HEK293 (cell line): Measurements from ENCODE around the gene KLHL12.
A peak's percentile ranks its signal among the peaks of the same experiment; 100 is the strongest.

Source experiments
- CTCF ChIA-PET: fragments of 350-600 bp; formaldehyde crosslinking; extraction: SDS; loops from one replicate; lab custom pipeline; 2021; ENCODE audit warnings: antibody characterized with exemption; lab: Yijun Ruan, JAX
- POLR2A ChIA-PET: fragments of 300-600 bp; formaldehyde crosslinking; extraction: SDS; loops from one replicate; lab custom pipeline; 2020; ENCODE audit warnings: antibody characterized with exemption, inconsistent platforms; lab: Yijun Ruan, JAX
- H3K27ac ChIP-seq: fragments of 200-500 bp; sonication (Bioruptor generic); 2 replicates; pipeline ENCODE4 v1.5.1; 2014; ENCODE audit warnings: low read depth, low read length, control low read depth, inconsistent platforms; ENCODE audit errors: extremely low read depth
- H3K36me3 ChIP-seq, 2 experiments: fragments of 200-500 bp in 1 of 2; sonication (Bioruptor generic) in 1 of 2; 1 replicate in 1 of 2; 2 replicates in 1 of 2; pipeline ENCODE4 v1.5.1; 2014 to 2017; ENCODE audit warnings: inconsistent platforms in 2 of 2, low read length in 2 of 2; ENCODE audit not compliant: control insufficient read depth in 2 of 2, insufficient read depth in 1 of 2
- H3K4me1 ChIP-seq: fragments of 200-500 bp; sonication (Bioruptor generic); 2 replicates; pipeline ENCODE4 v1.5.1; 2014; ENCODE audit warnings: mild to moderate bottlenecking, low read length, inconsistent platforms; ENCODE audit not compliant: control insufficient read depth, insufficient read depth
- H3K4me3 ChIP-seq: 2 replicates; pipeline ENCODE4 v1.5.1; 2011; ENCODE audit warnings: low read depth, mild to moderate bottlenecking, control low read depth, low read length, moderate library complexity
- H3K9me3 ChIP-seq: fragments of 200-500 bp; sonication (Bioruptor generic); 2 replicates; pipeline ENCODE4 v1.5.1; 2014; ENCODE audit warnings: low read depth, low read length, inconsistent platforms; ENCODE audit not compliant: control insufficient read depth, insufficient read depth
- BCL11A ChIP-seq: fragments of 450-650 bp; formaldehyde crosslinking; IDR thresholded peaks from 2 replicates; pipeline ENCODE4 v1.5.1; 2016; ENCODE audit warnings: low read depth, missing biosample characterization, missing genetic modification characterization
- EGR2 ChIP-seq: fragments of 450-650 bp; formaldehyde crosslinking; IDR thresholded peaks from 2 replicates; pipeline ENCODE4 v1.5.1; 2016; ENCODE audit warnings: low read depth, missing biosample characterization, missing genetic modification characterization
- ELK4 ChIP-seq: IDR thresholded peaks from 2 replicates; pipeline ENCODE4 v1.6.1; 2011; ENCODE audit warnings: mild to moderate bottlenecking, low read depth, low read length, borderline replicate concordance
- FEZF1 ChIP-seq: fragments of 450-650 bp; formaldehyde crosslinking; IDR thresholded peaks from 2 replicates; pipeline ENCODE4 v1.5.1; 2016; ENCODE audit warnings: missing biosample characterization, missing genetic modification characterization
- HOXC10 ChIP-seq: sonication (generic); formaldehyde crosslinking; IDR thresholded peaks from 2 replicates; pipeline ENCODE4 v1.8.1; 2023; ENCODE audit warnings: mild to moderate bottlenecking, missing genetic modification reagents
- INSM2 ChIP-seq: fragments of 450-650 bp; formaldehyde crosslinking; IDR thresholded peaks from 2 replicates; pipeline ENCODE4 v1.5.1; 2016; ENCODE audit warnings: missing biosample characterization, missing genetic modification characterization
- KLF10 ChIP-seq: fragments of 450-650 bp; IDR thresholded peaks from 2 replicates; pipeline ENCODE4 v1.5.1; 2018; ENCODE audit warnings: missing biosample characterization, mild to moderate bottlenecking, missing genetic modification characterization
- YY1 ChIP-seq: fragments of 450-650 bp; formaldehyde crosslinking; IDR thresholded peaks from 2 replicates; pipeline ENCODE4 v1.5.1; 2018; ENCODE audit warnings: missing biosample characterization, missing genetic modification characterization
- ZBTB1 ChIP-seq: fragments of 450-650 bp; formaldehyde crosslinking; IDR thresholded peaks from 2 replicates; pipeline ENCODE4 v1.5.1; 2016; ENCODE audit warnings: missing biosample characterization, missing genetic modification characterization
- ZBTB20 ChIP-seq: fragments of 450-650 bp; formaldehyde crosslinking; IDR thresholded peaks from 2 replicates; pipeline ENCODE4 v1.5.1; 2016; ENCODE audit warnings: missing biosample characterization, missing genetic modification characterization
- ZBTB26 ChIP-seq: fragments of 450-650 bp; formaldehyde crosslinking; optimal IDR thresholded peaks from 2 replicates; pipeline ENCODE3; 2016; ENCODE audit warnings: missing biosample characterization, mild to moderate bottlenecking, missing genetic modification characterization
- ZFHX2 ChIP-seq: fragments of 450-650 bp; formaldehyde crosslinking; conservative IDR thresholded peaks from 2 replicates; pipeline ENCODE4 v1.5.1; 2016; ENCODE audit warnings: missing biosample characterization, missing genetic modification characterization
- ZNF132 ChIP-seq: fragments of 450-650 bp; formaldehyde crosslinking; IDR thresholded peaks from 2 replicates; pipeline ENCODE4 v1.5.1; 2017; ENCODE audit warnings: missing biosample characterization, missing genetic modification characterization, borderline replicate concordance
- ZNF146 ChIP-seq: fragments of 450-650 bp; formaldehyde crosslinking; IDR thresholded peaks from 2 replicates; pipeline ENCODE4 v1.5.1; 2016; ENCODE audit warnings: missing biosample characterization, missing genetic modification characterization
- ZNF155 ChIP-seq: fragments of 450-650 bp; formaldehyde crosslinking; IDR thresholded peaks from 2 replicates; pipeline ENCODE4 v1.5.1; 2016; ENCODE audit warnings: missing biosample characterization, missing genetic modification characterization
- ZNF202 ChIP-seq: fragments of 450-650 bp; formaldehyde crosslinking; IDR thresholded peaks from 2 replicates; pipeline ENCODE4 v1.5.1; 2016; ENCODE audit warnings: missing biosample characterization, missing genetic modification characterization, borderline replicate concordance
- ZNF266 ChIP-seq: fragments of 450-650 bp; formaldehyde crosslinking; IDR thresholded peaks from 2 replicates; pipeline ENCODE4 v1.5.1; 2016; ENCODE audit warnings: missing biosample characterization, missing genetic modification characterization, low read depth
- ZNF391 ChIP-seq: fragments of 450-650 bp; formaldehyde crosslinking; IDR thresholded peaks from 2 replicates; pipeline ENCODE4 v1.5.1; 2016; ENCODE audit warnings: low read depth, missing biosample characterization, missing genetic modification characterization, borderline replicate concordance
- ZNF404 ChIP-seq: fragments of 450-650 bp; formaldehyde crosslinking; IDR thresholded peaks from 2 replicates; pipeline ENCODE4 v1.5.1; 2017; ENCODE audit warnings: missing biosample characterization, missing genetic modification characterization
- ZNF416 ChIP-seq: fragments of 450-650 bp; formaldehyde crosslinking; IDR thresholded peaks from 2 replicates; pipeline ENCODE4 v1.5.1; 2016; ENCODE audit warnings: missing biosample characterization, missing genetic modification characterization
- ZNF423 ChIP-seq: fragments of 450-650 bp; formaldehyde crosslinking; IDR thresholded peaks from 2 replicates; pipeline ENCODE4 v1.5.1; 2016; ENCODE audit warnings: missing biosample characterization, missing genetic modification characterization
- ZNF488 ChIP-seq: fragments of 450-650 bp; formaldehyde crosslinking; IDR thresholded peaks from 2 replicates; pipeline ENCODE4 v1.5.1; 2016; ENCODE audit warnings: missing biosample characterization, missing genetic modification characterization
- ZNF514 ChIP-seq: fragments of 450-650 bp; formaldehyde crosslinking; IDR thresholded peaks from 2 replicates; pipeline ENCODE4 v1.5.1; 2016; ENCODE audit warnings: missing biosample characterization, missing genetic modification characterization
- ZNF521 ChIP-seq: fragments of 450-650 bp; formaldehyde crosslinking; IDR thresholded peaks from 2 replicates; pipeline ENCODE4 v1.5.1; 2017; ENCODE audit warnings: missing biosample characterization, mild to moderate bottlenecking, missing genetic modification characterization
- ZNF623 ChIP-seq: fragments of 450-650 bp; formaldehyde crosslinking; IDR thresholded peaks from 2 replicates; pipeline ENCODE4 v1.5.1; 2016; ENCODE audit warnings: missing biosample characterization, missing genetic modification characterization
- ZNF747 ChIP-seq: fragments of 450-650 bp; formaldehyde crosslinking; IDR thresholded peaks from 2 replicates; pipeline ENCODE4 v1.5.1; 2016; ENCODE audit warnings: missing biosample characterization, missing genetic modification characterization

The KLHL12 gene

GRCh38 chr1:202850593-202851362 lies 76.3 kb downstream of the KLHL12 start:
- TF ChIP-seq ZNF623 (tag by site-specific recombination) = no peak
- TF ChIP-seq ZNF416 (tag by site-specific recombination) = no peak
- no peak for TF ChIP-seq ZNF155 (tag by site-specific recombination)
- no peak for TF ChIP-seq ZNF747 (tag by site-specific recombination)
- no peak for TF ChIP-seq KLF10 (tag by site-specific recombination)
- TF ChIP-seq ELK4 = no peak
- no peaks in the 10 kb centered on the region for H3K4me1 ChIP-seq
- H3K4me3 ChIP-seq = no peak overlapping the region
- peaks cover 0 to 4% of the 10 kb centered on the region in 2 experiments; a peak in 1 of 3 replicates for H3K36me3 ChIP-seq
- no peaks in the 10 kb centered on the region for H3K9me3 ChIP-seq
- POLR2A ChIA-PET = interaction anchor here (0.7 to 1.6 kb wide), 2 partner anchors 10 to 445 kb away, joined by 4 to 6 read pairs; no protein-coding TSS in a partner anchor
- CTCF ChIA-PET = interaction anchor here (0.6 to 2.8 kb wide), 4 partner anchors 10 to 1013 kb away, joined by 3 to 10 read pairs (median 4); no protein-coding TSS in a partner anchor
- no peak overlapping the region for H3K27ac ChIP-seq

GRCh38 chr1:202848191-202848542 lies 78.9 kb downstream of the KLHL12 start:
- no peaks in the 10 kb centered on the region for H3K4me1 ChIP-seq
- no peaks in the 10 kb centered on the region for H3K36me3 ChIP-seq
- TF ChIP-seq ZNF404 (tag by site-specific recombination) = no peak
- TF ChIP-seq ZFHX2 (tag by site-specific recombination) = peak; percentile 40; the same call in 1 of the 2 replicates
- TF ChIP-seq ZNF514 (tag by site-specific recombination) = no peak
- TF ChIP-seq ZNF132 (tag by site-specific recombination) = no peak
- TF ChIP-seq ZNF423 (tag by site-specific recombination) = no peak
- no peak for TF ChIP-seq ZBTB1 (tag by site-specific recombination)
- TF ChIP-seq ZNF202 (tag by site-specific recombination) = no peak
- no peak for TF ChIP-seq ZNF521 (tag by site-specific recombination)
- TF ChIP-seq ZNF488 (tag by site-specific recombination) = no peak
- no peak for TF ChIP-seq ZNF146 (tag by site-specific recombination)
- peak; percentile 30; the same call in 1 of the 2 replicates for TF ChIP-seq FEZF1
- TF ChIP-seq EGR2 (tag by site-specific recombination) = 0 out of 2 replicates have a peak, but pooled peaks have one; percentile 31
- TF ChIP-seq HOXC10 (CRISPR knock-in tag) = no peak
- TF ChIP-seq BCL11A (tag by site-specific recombination) = no peak
- H3K9me3 ChIP-seq = no peaks in the 10 kb centered on the region
- ChIA-PET CTCF (interaction anchor here (0.7 kb wide), 1 partner anchor 192 kb away, joined by 4 read pairs; no protein-coding TSS in a partner anchor), POLR2A (interaction anchor here (0.6 to 1.1 kb wide), 2 partner anchors 9 to 159 kb away, joined by 3 read pairs; partner anchors contain the start of gene TMEM183A)
- no peak overlapping the region for H3K27ac ChIP-seq
- H3K4me3 ChIP-seq = no peak overlapping the region

- H3K27ac ChIP-seq = no peak overlapping the region
- no peaks in the 10 kb centered on the region for H3K4me1 ChIP-seq
- no peak overlapping the region for H3K4me3 ChIP-seq
- H3K9me3 ChIP-seq = no peaks in the 10 kb centered on the region
- ChIA-PET POLR2A (no interaction called here), CTCF (no interaction called here)
- no peaks in the 10 kb centered on the region for H3K36me3 ChIP-seq
- no peak for TF ChIP-seq ZNF266 (tag by site-specific recombination)
- TF ChIP-seq ZNF391 (tag by site-specific recombination) = no peak
- no peak for TF ChIP-seq ZBTB20
- TF ChIP-seq ZBTB26 (tag by site-specific recombination) = no peak
- TF ChIP-seq YY1 (tag by site-specific recombination) = no peak
- TF ChIP-seq INSM2 (tag by site-specific recombination) = no peak
Observed at GRCh38 chr1:202844935-202845334, 82.1 kb downstream of the KLHL12 start.
